ENCODE data around the gene TMEM170B.

Gene TMEM170B

GRCh38 chr6:11537229-11538051, at the start of gene TMEM170B:
TSS of gene TMEM170B (plus strand) at chr6:11537749. CDS start at chr6:11538278, 529 bp downstream.
- peak; percentile 52 for DNase-seq

- DNase-seq = no peak
Observed at GRCh38 chr6:11490996-11491395, 46.6 kb upstream of the TMEM170B start.

- DNase-seq = no peak
Observed at GRCh38 chr6:11491596-11492463, 45.7 kb upstream of the TMEM170B start.

- no peak for DNase-seq
Observed at GRCh38 chr6:11492464-11493290, 44.9 kb upstream of the TMEM170B start.

GRCh38 chr6:11493974-11494373, 43.6 kb upstream of the TMEM170B start:
- DNase-seq = no peak

GRCh38 chr6:11494786-11495564, 42.6 kb upstream of the TMEM170B start:
- DNase-seq = no peak

GRCh38 chr6:11495565-11496145, 41.9 kb upstream of the TMEM170B start:
- DNase-seq = no peak

- no peak for DNase-seq
Observed at GRCh38 chr6:11496152-11497060, 41.1 kb upstream of the TMEM170B start.

GRCh38 chr6:11497107-11497506, 40.4 kb upstream of the TMEM170B start:
- no peak for DNase-seq

GRCh38 chr6:11497881-11498280, 39.7 kb upstream of the TMEM170B start:
- no peak for DNase-seq

- DNase-seq = no peak
Observed at GRCh38 chr6:11500008-11500407, 37.5 kb upstream of the TMEM170B start.

GRCh38 chr6:11509471-11509870, 28.1 kb upstream of the TMEM170B start:
- no peak for DNase-seq

- DNase-seq = no peak
Observed at GRCh38 chr6:11514672-11515071, 22.9 kb upstream of the TMEM170B start.

- DNase-seq = no peak
Observed at GRCh38 chr6:11515763-11516162, 21.8 kb upstream of the TMEM170B start.

GRCh38 chr6:11522812-11523605, 14.5 kb upstream of the TMEM170B start:
- DNase-seq = no peak

- no peak for DNase-seq
Observed at GRCh38 chr6:11525468-11526155, 11.9 kb upstream of the TMEM170B start.

- DNase-seq = no peak
Observed at GRCh38 chr6:11526156-11526505, 11.4 kb upstream of the TMEM170B start.

- no peak for DNase-seq
Observed at GRCh38 chr6:11527274-11527870, 10.2 kb upstream of the TMEM170B start.

GRCh38 chr6:11528996-11529395, 8.6 kb upstream of the TMEM170B start:
- DNase-seq = no peak
